Measurements from ENCODE around the gene RGS6.
A peak's percentile ranks its signal among the peaks of the same experiment; 100 is the strongest.

The RGS6 gene

GRCh38 chr14:72430457-72430856 is 498.2 kb downstream of the RGS6 start:
- DNase-seq, result no peak
- no CpG with 5 or more reads among the region's 1 CpG for WGBS (ENCODE audit: insufficient coverage)
- POLR2A ChIA-PET, result no interaction called here
- Histone ChIP-seq H3K36me3 (ENCODE audit: control insufficient read depth in 4 of 4, insufficient read depth in 4 of 4, low read length in 3 of 4) (no peaks in the 10 kb centered on the region), H3K27me3 (replicated peaks in 2 of 5; ENCODE audit: control insufficient read depth in 4 of 5, insufficient read depth in 5 of 5, low read length in 4 of 5) (no peaks in the 10 kb centered on the region), H3K9me3 (ENCODE audit: control extremely low read depth in 1 of 5, control insufficient read depth in 4 of 5, insufficient read depth in 2 of 5, low read depth in 1 of 5, low read length in 4 of 5) (peaks cover 5 to 19% (median 16%) of the 10 kb centered on the region in 5 experiments), H3K4me1 (ENCODE audit: control extremely low read depth in 1 of 4, control insufficient read depth in 4 of 4, insufficient read depth in 4 of 4, low read length in 3 of 4) (no peaks in the 10 kb centered on the region), H3K4me3 (ENCODE audit: control insufficient read depth in 1 of 7, extremely low read depth in 1 of 7, insufficient read depth in 4 of 7, low read depth in 2 of 7, low read length in 6 of 7) (no peak overlapping the region), H3K27ac (ENCODE audit: insufficient read depth in 1 of 2, low read depth in 1 of 2, low read length in 2 of 2, poor library complexity in 1 of 2, severe bottlenecking in 2 of 2) (no peak overlapping the region)
- CTCF ChIA-PET, result interaction anchor here (0.9 kb wide), 1 partner anchor 100 kb away, joined by 3 read pairs; no protein-coding TSS in a partner anchor

- Histone ChIP-seq H3K27me3 (replicated peaks in 2 of 5; ENCODE audit: control insufficient read depth in 4 of 5, insufficient read depth in 5 of 5, low read length in 4 of 5) (peaks cover 0 to 2% (median 0%) of the 10 kb centered on the region in 5 experiments), H3K27ac (ENCODE audit: insufficient read depth in 1 of 2, low read depth in 1 of 2, low read length in 2 of 2, poor library complexity in 1 of 2, severe bottlenecking in 2 of 2) (no peak overlapping the region), H3K4me3 (ENCODE audit: control insufficient read depth in 1 of 7, extremely low read depth in 1 of 7, insufficient read depth in 4 of 7, low read depth in 2 of 7, low read length in 6 of 7) (no peak overlapping the region), H3K4me1 (ENCODE audit: control extremely low read depth in 1 of 4, control insufficient read depth in 4 of 4, insufficient read depth in 4 of 4, low read length in 3 of 4) (no peaks in the 10 kb centered on the region), H3K9me3 (ENCODE audit: control extremely low read depth in 1 of 5, control insufficient read depth in 4 of 5, insufficient read depth in 2 of 5, low read depth in 1 of 5, low read length in 4 of 5) (peaks cover under 1 to 13% (median 10%) of the 10 kb centered on the region in 5 experiments), H3K36me3 (ENCODE audit: control insufficient read depth in 4 of 4, insufficient read depth in 4 of 4, low read length in 3 of 4) (no peaks in the 10 kb centered on the region)
- DNase-seq, result no peak
- ChIA-PET CTCF (interaction anchor here (1.3 kb wide), 1 partner anchor 13 kb away, joined by 3 read pairs; no protein-coding TSS in a partner anchor), POLR2A (no interaction called here)
- no CpG with 5 or more reads among the region's 5 CpGs for WGBS (ENCODE audit: insufficient coverage)
Measured at GRCh38 chr14:72432748-72433147, 500.5 kb downstream of the RGS6 start.

- POLR2A ChIA-PET, result no interaction called here
- H3K4me3 ChIP-seq (ENCODE audit: control insufficient read depth in 1 of 7, extremely low read depth in 1 of 7, insufficient read depth in 4 of 7, low read depth in 2 of 7, low read length in 6 of 7), result no peak overlapping the region
- peaks cover 0 to 5% (median 5%) of the 10 kb centered on the region in 5 experiments for H3K9me3 ChIP-seq (ENCODE audit: control extremely low read depth in 1 of 5, control insufficient read depth in 4 of 5, insufficient read depth in 2 of 5, low read depth in 1 of 5, low read length in 4 of 5)
- 97% methylated on average over 6 of the region's 6 CpGs for WGBS (ENCODE audit: insufficient coverage)
- no peaks in the 10 kb centered on the region for H3K36me3 ChIP-seq (ENCODE audit: control insufficient read depth in 4 of 4, insufficient read depth in 4 of 4, low read length in 3 of 4)
- CTCF ChIA-PET, result interaction anchor here (0.6 to 1.9 kb wide), 2 partner anchors 13 to 941 kb away, joined by 3 to 13 read pairs; no protein-coding TSS in a partner anchor
- H3K27me3 ChIP-seq (replicated peaks in 2 of 5; ENCODE audit: control insufficient read depth in 4 of 5, insufficient read depth in 5 of 5, low read length in 4 of 5), result peaks cover 0 to 8% (median 2%) of the 10 kb centered on the region in 5 experiments
- DNase-seq, result no peak
- peaks cover 0 to 4% (median 0%) of the 10 kb centered on the region in 4 experiments for H3K4me1 ChIP-seq (ENCODE audit: control extremely low read depth in 1 of 4, control insufficient read depth in 4 of 4, insufficient read depth in 4 of 4, low read length in 3 of 4)
- no peak overlapping the region for H3K27ac ChIP-seq (ENCODE audit: insufficient read depth in 1 of 2, low read depth in 1 of 2, low read length in 2 of 2, poor library complexity in 1 of 2, severe bottlenecking in 2 of 2)
Measured at GRCh38 chr14:72433511-72433910, 501.3 kb downstream of the RGS6 start.

- H3K9me3 ChIP-seq (ENCODE audit: control extremely low read depth in 1 of 5, control insufficient read depth in 4 of 5, insufficient read depth in 2 of 5, low read depth in 1 of 5, low read length in 4 of 5), result peaks cover 0 to 5% (median 0%) of the 10 kb centered on the region in 5 experiments
- no peaks in the 10 kb centered on the region for H3K36me3 ChIP-seq (ENCODE audit: control insufficient read depth in 4 of 4, insufficient read depth in 4 of 4, low read length in 3 of 4)
- CTCF ChIA-PET, result interaction anchor here (1.9 kb wide), 1 partner anchor 14 kb away, joined by 13 read pairs; no protein-coding TSS in a partner anchor
- peaks cover 0 to 10% (median 4%) of the 10 kb centered on the region in 5 experiments for H3K27me3 ChIP-seq (replicated peaks in 2 of 5; ENCODE audit: control insufficient read depth in 4 of 5, insufficient read depth in 5 of 5, low read length in 4 of 5)
- 100% methylated on average over 2 of the region's 2 CpGs for WGBS (ENCODE audit: insufficient coverage)
- DNase-seq, result no peak
- POLR2A ChIA-PET, result interaction anchor here (0.7 kb wide), 1 partner anchor 61 kb away, joined by 4 read pairs; no protein-coding TSS in a partner anchor
- no peak overlapping the region for H3K4me3 ChIP-seq (ENCODE audit: control insufficient read depth in 1 of 7, extremely low read depth in 1 of 7, insufficient read depth in 4 of 7, low read depth in 2 of 7, low read length in 6 of 7)
- peaks cover 5 to 17% (median 12%) of the 10 kb centered on the region in 4 experiments for H3K4me1 ChIP-seq (ENCODE audit: control extremely low read depth in 1 of 4, control insufficient read depth in 4 of 4, insufficient read depth in 4 of 4, low read length in 3 of 4)
- H3K27ac ChIP-seq (ENCODE audit: insufficient read depth in 1 of 2, low read depth in 1 of 2, low read length in 2 of 2, poor library complexity in 1 of 2, severe bottlenecking in 2 of 2), result no peak overlapping the region
Measured at GRCh38 chr14:72434856-72435255, 502.6 kb downstream of the RGS6 start.

- ChIA-PET POLR2A (interaction anchor here (0.6 kb wide), 1 partner anchor 38 kb away, joined by 5 read pairs; no protein-coding TSS in a partner anchor), CTCF (interaction anchor here (0.6 to 2.6 kb wide), 5 partner anchors 19 to 416 kb away, joined by 3 to 24 read pairs (median 3); no protein-coding TSS in a partner anchor)
- peak; percentile 37 to 84 (median 79) for DNase-seq
- H3K36me3 ChIP-seq (ENCODE audit: control insufficient read depth in 4 of 4, insufficient read depth in 4 of 4, low read length in 3 of 4), result no peaks in the 10 kb centered on the region
- H3K4me3 ChIP-seq (ENCODE audit: control insufficient read depth in 1 of 7, extremely low read depth in 1 of 7, insufficient read depth in 4 of 7, low read depth in 2 of 7, low read length in 6 of 7), result peak overlapping the region in 3 of 7 experiments; percentile 5 to 48 (median 41)
- whole genome bisulfite sequencing (ENCODE audit: insufficient coverage), result 0% methylated on average over 2 of the region's 4 CpGs
- peaks cover 0 to 13% (median 4%) of the 10 kb centered on the region in 5 experiments for H3K27me3 ChIP-seq (replicated peaks in 2 of 5; ENCODE audit: control insufficient read depth in 4 of 5, insufficient read depth in 5 of 5, low read length in 4 of 5)
- peaks cover 10 to 60% (median 49%) of the 10 kb centered on the region in 4 experiments for H3K4me1 ChIP-seq (ENCODE audit: control extremely low read depth in 1 of 4, control insufficient read depth in 4 of 4, insufficient read depth in 4 of 4, low read length in 3 of 4)
- H3K27ac ChIP-seq (ENCODE audit: insufficient read depth in 1 of 2, low read depth in 1 of 2, low read length in 2 of 2, poor library complexity in 1 of 2, severe bottlenecking in 2 of 2), result no peak overlapping the region
- H3K9me3 ChIP-seq (ENCODE audit: control extremely low read depth in 1 of 5, control insufficient read depth in 4 of 5, insufficient read depth in 2 of 5, low read depth in 1 of 5, low read length in 4 of 5), result no peaks in the 10 kb centered on the region
Measured at GRCh38 chr14:72439707-72440106, 507.5 kb downstream of the RGS6 start.

GRCh38 chr14:72443256-72443655 is 511.0 kb downstream of the RGS6 start:
- Histone ChIP-seq H3K4me1 (ENCODE audit: control extremely low read depth in 1 of 4, control insufficient read depth in 4 of 4, insufficient read depth in 4 of 4, low read length in 3 of 4) (peaks cover 10 to 63% (median 52%) of the 10 kb centered on the region in 4 experiments), H3K4me3 (ENCODE audit: control insufficient read depth in 1 of 7, extremely low read depth in 1 of 7, insufficient read depth in 4 of 7, low read depth in 2 of 7, low read length in 6 of 7) (no peak overlapping the region), H3K36me3 (ENCODE audit: control insufficient read depth in 4 of 4, insufficient read depth in 4 of 4, low read length in 3 of 4) (no peaks in the 10 kb centered on the region), H3K9me3 (ENCODE audit: control extremely low read depth in 1 of 5, control insufficient read depth in 4 of 5, insufficient read depth in 2 of 5, low read depth in 1 of 5, low read length in 4 of 5) (no peaks in the 10 kb centered on the region), H3K27ac (ENCODE audit: insufficient read depth in 1 of 2, low read depth in 1 of 2, low read length in 2 of 2, poor library complexity in 1 of 2, severe bottlenecking in 2 of 2) (no peak overlapping the region), H3K27me3 (replicated peaks in 2 of 5; ENCODE audit: control insufficient read depth in 4 of 5, insufficient read depth in 5 of 5, low read length in 4 of 5) (peaks cover 0 to 9% (median 4%) of the 10 kb centered on the region in 5 experiments)
- ChIA-PET CTCF (interaction anchor here (0.9 to 1.5 kb wide), 5 partner anchors 22 to 80 kb away, joined by 3 to 5 read pairs (median 3); no protein-coding TSS in a partner anchor), POLR2A (no interaction called here)
- 100% methylated on average over 2 of the region's 2 CpGs for WGBS (ENCODE audit: insufficient coverage)
- DNase-seq, result no peak

GRCh38 chr14:72443991-72444441 is 511.8 kb downstream of the RGS6 start:
- Histone ChIP-seq H3K27ac (ENCODE audit: insufficient read depth in 1 of 2, low read depth in 1 of 2, low read length in 2 of 2, poor library complexity in 1 of 2, severe bottlenecking in 2 of 2) (no peak overlapping the region), H3K4me1 (ENCODE audit: control extremely low read depth in 1 of 4, control insufficient read depth in 4 of 4, insufficient read depth in 4 of 4, low read length in 3 of 4) (peaks cover 9 to 56% (median 48%) of the 10 kb centered on the region in 4 experiments), H3K9me3 (ENCODE audit: control extremely low read depth in 1 of 5, control insufficient read depth in 4 of 5, insufficient read depth in 2 of 5, low read depth in 1 of 5, low read length in 4 of 5) (no peaks in the 10 kb centered on the region), H3K4me3 (ENCODE audit: control insufficient read depth in 1 of 7, extremely low read depth in 1 of 7, insufficient read depth in 4 of 7, low read depth in 2 of 7, low read length in 6 of 7) (peak overlapping the region in 3 of 7 experiments; percentile 8 to 45 (median 29)), H3K36me3 (ENCODE audit: control insufficient read depth in 4 of 4, insufficient read depth in 4 of 4, low read length in 3 of 4) (no peaks in the 10 kb centered on the region), H3K27me3 (replicated peaks in 2 of 5; ENCODE audit: control insufficient read depth in 4 of 5, insufficient read depth in 5 of 5, low read length in 4 of 5) (peaks cover 0 to 5% (median 0%) of the 10 kb centered on the region in 5 experiments)
- 0% methylated on average over 2 of the region's 8 CpGs for WGBS (ENCODE audit: insufficient coverage)
- ChIA-PET POLR2A (no interaction called here), CTCF (interaction anchor here (0.9 to 1.5 kb wide), 5 partner anchors 23 to 79 kb away, joined by 3 to 5 read pairs (median 3); no protein-coding TSS in a partner anchor)
- peak; percentile 67 to 94 (median 90) for DNase-seq
